Tibial nerve (tissue), 4 donors: Measurements from ENCODE around the gene RNF225.

Experiments used
- CTCF ChIP-seq, 5 experiments: fragments of 200-600 bp in 3 of 5; fragments of 450-650 bp in 2 of 5; sonication (generic) in 3 of 5; IDR thresholded peaks; one replicate each; pipeline ENCODE4 v1.5.1; 2016 to 2019; ENCODE audit warnings: antibody characterized with exemption in 5 of 5, mild to moderate bottlenecking in 3 of 5, moderate library complexity in 2 of 5
- EP300 ChIP-seq, 2 donors: sonication (generic); formaldehyde crosslinking; IDR thresholded peaks; one replicate each; pipeline ENCODE4 v1.6.1; 2017; ENCODE audit warnings: antibody characterized with exemption in 2 of 2, mild to moderate bottlenecking in 1 of 2

DNA sequence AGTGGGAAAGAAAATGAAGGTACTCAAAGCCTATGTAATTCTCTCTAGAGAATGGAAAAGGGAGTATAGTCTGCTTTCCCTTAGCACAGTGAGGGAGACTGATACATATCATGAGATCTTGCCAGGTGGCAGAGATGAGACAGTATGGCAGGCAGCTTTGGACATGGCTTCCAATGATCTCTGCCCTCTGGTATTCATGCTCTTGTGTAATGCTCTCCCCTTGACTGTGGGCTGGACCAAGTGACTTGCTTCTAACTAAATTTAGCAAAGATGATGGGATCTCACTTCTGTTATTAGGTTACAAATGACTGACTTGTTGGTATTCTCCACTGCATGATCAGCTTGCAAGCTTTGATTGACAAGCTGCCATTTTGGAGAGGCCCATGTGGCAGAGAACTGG, 34.3 kb downstream of the RNF225 start:
- TF ChIP-seq CTCF (IDR thresholded peaks at IDR 0.05) (no peak), EP300 (IDR thresholded peaks at IDR 0.05) (no peak)
